T47D (cell line): ENCODE results near the gene KLRK1.
"Not testable (repeated sequence)": the region's sequence is repeated elsewhere in the genome, so short reads cannot be mapped to it uniquely, and the experiment has no call there.

Experiments
- DNase-seq, 2 experiments: peaks; one replicate each; pipeline versions ENCODE4 v3.0.0 to v3.0.0-alpha.2; 2011 to 2012; ENCODE audit warnings: low read depth in 1 of 2, low spot score in 1 of 2
- JUND ChIP-seq: IDR thresholded peaks from 2 replicates; pipeline ENCODE4 v1.6.1; 2012; ENCODE audit warnings: low read depth
- in situ Hi-C: cut with HindIII; loops from 2 replicates; pipeline ENCODE4 v1.10.0; 2016; ENCODE audit warnings: low sequenced_read_pairs, low pct_unique_long_range_greater_than_20kb

The KLRK1 gene

DNA sequence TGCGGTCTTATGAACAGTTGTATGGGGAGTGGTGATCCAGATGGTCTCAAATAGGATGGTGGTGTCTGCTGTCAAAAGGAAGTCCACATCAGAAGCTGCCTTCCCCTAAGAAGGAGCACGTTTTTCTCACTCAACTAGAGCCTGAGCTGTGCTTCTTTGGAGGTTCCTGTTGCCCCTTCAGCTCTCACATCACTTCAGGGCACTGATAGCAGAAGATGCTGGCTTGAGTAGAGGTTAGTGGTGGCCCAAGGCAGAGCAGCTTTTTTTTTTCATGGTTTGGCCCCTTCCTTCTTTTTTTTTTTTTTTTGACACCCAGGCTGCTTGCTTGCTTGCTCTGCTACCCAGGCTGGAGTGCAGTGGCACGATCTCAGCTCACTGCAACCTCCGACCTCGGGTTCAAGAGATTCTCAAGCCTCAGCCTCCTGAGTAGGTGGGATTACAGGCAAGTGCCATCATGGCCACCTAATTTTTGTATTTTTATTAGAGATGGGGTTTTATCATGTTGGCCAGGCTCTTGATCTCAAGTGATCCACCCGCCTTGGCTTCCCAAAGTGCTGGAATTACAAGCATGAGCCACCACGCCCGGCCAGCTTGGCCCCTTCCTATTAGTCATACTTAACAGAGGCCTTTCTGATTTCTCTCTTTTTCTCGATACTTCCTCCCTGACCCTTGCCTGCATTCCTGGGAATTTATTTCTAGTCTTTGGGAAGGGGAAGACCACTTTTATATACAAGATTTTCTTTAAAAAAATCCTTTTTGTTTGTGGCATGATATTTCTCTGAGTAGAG is 50.6 kb downstream of the KLRK1 start:
- DNase-seq = no peak
- no peak for TF ChIP-seq JUND
- in situ Hi-C loops = no loop called here

DNA sequence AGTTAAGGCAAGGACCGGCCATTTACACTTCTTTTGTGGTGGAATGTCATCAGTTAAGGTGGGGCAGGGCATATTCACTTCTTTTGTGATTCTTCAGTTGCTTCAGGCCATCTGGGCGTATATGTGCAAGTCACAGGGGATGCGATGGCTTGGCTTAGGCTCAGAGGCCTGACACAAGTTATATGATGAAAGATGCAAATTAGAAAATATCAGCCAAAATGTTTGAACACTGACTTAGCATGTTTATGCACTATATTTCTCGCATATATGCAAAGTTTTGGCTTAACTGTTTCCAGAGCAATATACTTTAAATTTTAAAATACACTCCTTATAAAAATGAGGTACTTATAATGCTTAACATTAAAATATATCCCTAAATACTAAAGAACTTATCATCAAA is 51.4 kb downstream of the KLRK1 start:
- DNase-seq, in situ Hi-C loops: not testable (repeated sequence)

GRCh38 chr12:10336196-10336595 is 53.6 kb downstream of the KLRK1 start:
- DNase-seq, in situ Hi-C loops: not testable (repeated sequence)

DNA sequence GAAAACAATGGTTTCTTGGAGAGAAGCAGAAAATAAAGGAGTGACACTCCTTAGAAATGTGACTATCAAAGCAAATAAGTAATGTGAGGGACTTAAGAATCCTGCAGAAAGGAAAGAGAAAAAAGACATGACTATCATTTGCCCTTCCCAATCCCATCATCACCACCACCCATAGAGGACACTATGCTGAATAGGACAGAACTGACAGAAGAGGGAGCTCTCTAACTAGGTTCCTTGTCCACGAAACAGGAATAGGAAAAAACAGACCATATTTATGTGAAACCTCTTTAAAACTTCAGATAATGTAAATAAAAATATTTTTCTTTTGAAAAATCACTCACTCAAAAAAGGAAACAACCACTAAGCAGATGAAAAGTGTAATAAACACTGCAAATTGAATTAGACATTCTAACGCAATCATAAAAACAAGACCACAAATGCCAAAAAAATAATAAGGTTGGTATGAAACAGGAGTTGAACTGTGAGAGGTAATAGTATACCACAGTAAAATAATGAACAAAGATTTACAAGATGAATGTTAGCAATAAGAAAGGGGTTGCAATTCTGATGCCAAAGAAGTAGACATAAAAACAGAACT is 58.1 kb downstream of the KLRK1 start:
- DNase-seq = peak; percentile 2 to 56
- in situ Hi-C loops = no loop called here
- no peak for TF ChIP-seq JUND

- DNase-seq, in situ Hi-C loops: not testable (repeated sequence)
Measured at GRCh38 chr12:10328691-10329090, 61.1 kb downstream of the KLRK1 start.
